GM12864 (cell line): Measurements from ENCODE around the gene NDUFAF2.

Experiments used
- DNase-seq: peaks from one replicate; pipeline ENCODE4 v3.0.0-alpha.2; 2011; ENCODE audit warnings: low read depth
- H3K4me3 ChIP-seq: 2 replicates; pipeline ENCODE4 v1.5.1; 2011; ENCODE audit warnings: mild to moderate bottlenecking, low read depth, low read length, control low read depth
- TF ChIP-seq, protein P1 (sequence below): IDR thresholded peaks from 2 replicates; pipeline ENCODE4 v1.5.1; 2011; ENCODE audit warnings: low read depth, mild to moderate bottlenecking, moderate library complexity, low read length, control low read depth, inconsistent platforms; ENCODE audit errors: missing control alignments

The NDUFAF2 gene

DNA sequence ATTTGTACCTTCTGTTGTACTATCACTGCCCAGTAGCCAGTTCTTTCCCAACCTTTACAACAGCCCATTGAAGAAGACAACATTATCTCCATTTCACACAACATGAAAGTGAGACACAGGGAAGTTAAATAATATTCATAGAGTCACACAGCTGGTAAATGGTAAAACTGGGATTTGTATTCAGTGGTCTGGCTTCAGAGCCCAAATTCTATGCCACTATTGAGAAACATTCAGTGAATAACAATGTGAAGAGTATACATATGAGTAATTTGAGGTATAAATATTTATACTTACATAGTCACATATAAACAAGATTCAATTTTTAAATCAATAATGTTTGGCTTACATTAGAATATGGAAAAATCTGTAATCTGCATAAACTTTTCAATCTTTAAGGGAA, 203.5 kb downstream of the NDUFAF2 start:
- TF ChIP-seq, protein P1, sequence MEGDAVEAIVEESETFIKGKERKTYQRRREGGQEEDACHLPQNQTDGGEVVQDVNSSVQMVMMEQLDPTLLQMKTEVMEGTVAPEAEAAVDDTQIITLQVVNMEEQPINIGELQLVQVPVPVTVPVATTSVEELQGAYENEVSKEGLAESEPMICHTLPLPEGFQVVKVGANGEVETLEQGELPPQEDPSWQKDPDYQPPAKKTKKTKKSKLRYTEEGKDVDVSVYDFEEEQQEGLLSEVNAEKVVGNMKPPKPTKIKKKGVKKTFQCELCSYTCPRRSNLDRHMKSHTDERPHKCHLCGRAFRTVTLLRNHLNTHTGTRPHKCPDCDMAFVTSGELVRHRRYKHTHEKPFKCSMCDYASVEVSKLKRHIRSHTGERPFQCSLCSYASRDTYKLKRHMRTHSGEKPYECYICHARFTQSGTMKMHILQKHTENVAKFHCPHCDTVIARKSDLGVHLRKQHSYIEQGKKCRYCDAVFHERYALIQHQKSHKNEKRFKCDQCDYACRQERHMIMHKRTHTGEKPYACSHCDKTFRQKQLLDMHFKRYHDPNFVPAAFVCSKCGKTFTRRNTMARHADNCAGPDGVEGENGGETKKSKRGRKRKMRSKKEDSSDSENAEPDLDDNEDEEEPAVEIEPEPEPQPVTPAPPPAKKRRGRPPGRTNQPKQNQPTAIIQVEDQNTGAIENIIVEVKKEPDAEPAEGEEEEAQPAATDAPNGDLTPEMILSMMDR, result no peak
- no peak for DNase-seq
- H3K4me3 ChIP-seq, result no peak overlapping the region

DNA sequence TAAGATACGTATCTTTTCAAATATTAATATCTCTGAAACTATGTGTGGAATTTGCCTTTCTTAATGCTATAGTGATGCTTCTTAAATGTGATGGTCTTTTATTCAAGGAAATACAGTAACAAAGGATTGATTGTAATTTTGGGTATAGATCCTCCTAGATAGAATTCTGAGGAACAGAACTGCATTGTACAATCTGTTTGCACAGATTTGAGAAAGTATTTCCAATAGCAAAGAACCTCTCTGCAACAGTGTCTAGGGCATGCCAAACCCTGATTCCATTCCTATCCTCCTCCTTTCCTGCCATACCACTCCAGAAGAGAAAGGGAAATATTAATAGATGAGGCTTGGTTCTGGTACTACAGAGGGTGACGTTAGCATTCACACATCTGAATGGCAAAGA, 206.9 kb downstream of the NDUFAF2 start:
- TF ChIP-seq, protein P1, result no peak
- no peak overlapping the region for H3K4me3 ChIP-seq
- DNase-seq, result no peak

DNA sequence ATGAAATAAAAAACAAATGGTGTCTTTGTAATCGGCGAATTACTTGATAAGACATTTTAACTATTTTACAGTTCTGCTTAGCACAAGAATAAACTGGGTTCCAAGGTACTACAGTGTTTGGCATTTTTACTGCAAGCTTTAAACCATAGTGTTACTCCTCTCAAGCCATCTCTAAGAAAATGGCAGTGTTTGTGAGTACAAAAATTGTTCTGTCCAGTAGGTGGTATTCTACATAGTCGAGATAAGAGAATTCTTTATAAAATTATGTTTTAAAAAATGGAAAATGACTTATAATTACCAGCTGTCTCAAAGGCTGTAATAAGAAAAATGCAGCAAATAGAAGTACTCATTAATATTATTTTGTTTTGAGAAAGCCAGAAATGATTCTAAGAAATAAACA, 214.1 kb downstream of the NDUFAF2 start:
- no peak overlapping the region for H3K4me3 ChIP-seq
- TF ChIP-seq, protein P1, result no peak
- no peak for DNase-seq

DNA sequence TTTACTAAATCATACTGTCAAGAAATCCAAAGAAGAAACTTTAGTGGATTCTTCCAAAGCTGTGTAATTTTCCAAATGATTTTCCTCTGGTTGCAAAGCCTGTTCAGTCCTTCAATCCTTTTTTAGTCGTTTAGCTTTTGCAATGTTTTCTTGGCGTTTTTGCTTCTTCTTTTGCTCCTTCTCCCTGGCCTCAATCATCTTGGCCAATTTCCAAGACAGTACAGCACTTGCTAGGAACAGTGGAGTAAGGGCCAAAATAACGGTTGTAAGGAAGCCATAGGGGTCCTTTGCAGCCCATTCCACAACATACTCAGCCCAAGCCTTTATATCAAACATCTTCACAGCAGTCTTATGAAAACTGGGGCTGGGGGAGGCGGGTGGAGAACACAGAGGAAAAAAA, 214.8 kb downstream of the NDUFAF2 start:
- H3K4me3 ChIP-seq, result no peak overlapping the region
- DNase-seq, result no peak
- TF ChIP-seq, protein P1, result no peak

DNA sequence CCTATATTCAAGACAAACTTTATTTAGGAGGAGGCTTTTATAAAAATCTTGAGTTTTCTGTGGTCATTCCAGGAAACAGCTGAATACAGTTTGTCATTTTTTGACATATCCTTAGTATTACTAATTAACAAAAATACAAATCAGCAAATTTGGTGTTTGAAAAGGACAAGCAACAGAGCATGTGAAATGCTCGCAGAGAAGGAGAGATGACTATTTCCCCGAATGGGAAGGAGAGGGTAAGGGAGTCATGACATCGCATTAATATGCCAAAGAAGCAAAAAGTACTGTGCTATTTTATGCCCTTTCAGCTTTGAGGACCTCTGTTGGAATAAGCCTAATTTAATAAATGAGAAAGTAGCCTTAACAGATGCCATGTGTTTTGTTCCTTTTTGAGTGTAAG, 215.5 kb downstream of the NDUFAF2 start:
- H3K4me3 ChIP-seq, result no peak overlapping the region; the same call in 1 of the 2 replicates
- DNase-seq, result no peak
- TF ChIP-seq, protein P1, result no peak

DNA sequence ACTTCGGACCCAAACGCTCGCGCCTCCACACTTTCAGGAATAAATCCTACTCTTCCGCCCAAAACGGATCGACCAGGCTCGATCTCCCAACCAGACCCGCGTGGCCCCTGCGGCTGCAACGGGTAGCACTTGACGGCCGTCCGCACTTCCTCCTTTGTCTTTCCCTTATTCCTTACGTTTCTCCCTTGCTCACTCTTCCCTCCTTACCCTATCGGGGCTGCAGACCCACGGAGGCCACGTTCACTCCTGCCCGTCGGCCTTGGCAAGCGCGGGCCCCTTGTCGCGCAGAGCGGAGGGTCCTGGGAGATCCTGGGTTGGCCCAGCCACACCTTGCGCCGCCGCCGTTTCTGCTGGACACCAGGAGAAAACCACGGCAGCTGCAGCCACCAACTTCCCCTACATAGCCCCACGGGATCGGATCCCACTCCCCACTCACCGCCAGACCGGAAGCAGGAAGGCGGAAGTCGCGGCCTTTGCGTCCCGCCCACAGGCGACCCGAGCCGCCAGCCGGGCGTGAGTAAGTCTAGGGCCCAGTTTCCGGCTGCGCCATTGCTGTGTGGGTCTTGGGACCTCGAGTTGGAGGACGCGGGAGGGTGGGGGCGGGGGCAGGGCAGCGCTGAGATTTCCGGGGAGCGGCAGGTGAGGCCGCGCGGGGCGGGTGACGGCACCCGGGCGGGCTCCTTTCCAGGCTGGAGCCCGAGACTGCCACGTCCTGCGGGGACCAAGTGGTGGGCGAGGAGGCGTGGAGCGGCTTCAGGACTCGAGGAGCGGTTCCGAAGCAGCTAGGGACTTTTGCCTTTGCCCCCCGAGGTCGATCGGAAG, 217.2 kb downstream of the NDUFAF2 start, which contains the start of gene SMIM15:
SMIM15 (minus strand) TSS at position 459 of the 822 bp plus-strand sequence. CDS start 2,297 bp downstream, outside the sequence.
- peak within 1 kb of the TSS; percentile 89 for H3K4me3 ChIP-seq
- TF ChIP-seq, protein P1, result no peak
- DNase-seq, result peak; percentile 81
